ENCODE results near the gene DDX55. TPM values are rescaled to one million over a fixed set of nuclear protein-coding genes. Genes with fewer than 3 reads are reported as not detected.

Gene DDX55
- polyA plus RNA-seq, 1 of the 3 experiments (the other 2 are of a cell fraction): 25.8 TPM

GRCh38 chr12:123617144-123617543, 15.2 kb downstream of the DDX55 start:
- Histone ChIP-seq H3K79me2 (ENCODE audit: insufficient read depth) (peaks cover 8% of the 10 kb centered on the region), H3K4me1 (ENCODE audit: control insufficient read depth in 1 of 2, insufficient read depth in 2 of 2, low read depth in 1 of 2, low read length in 1 of 2) (no peaks in the 10 kb centered on the region; a peak in 1 of 4 replicates), H3K4me3 (ENCODE audit: low read depth in 2 of 2, low read length in 1 of 2) (no peak overlapping the region), H3K27ac (ENCODE audit: low read depth in 2 of 2, low read length in 1 of 2) (no peak overlapping the region), H3K9ac (no peak overlapping the region), H3K27me3 (ENCODE audit: insufficient read depth) (no peaks in the 10 kb centered on the region), H3K4me2 (no peak overlapping the region), H3K9me3 (no peaks in the 10 kb centered on the region), H3K9me2 (no peaks in the 10 kb centered on the region), H3F3A (replicated peaks; ENCODE audit: insufficient read depth) (peaks cover 32% of the 10 kb centered on the region), H4K20me1 (ENCODE audit: insufficient read depth) (no peaks in the 10 kb centered on the region), H3K36me3 (replicated peaks in 1 of 2; ENCODE audit: control insufficient read depth in 1 of 2, insufficient read depth in 2 of 2, low read length in 1 of 2) (peaks cover 60 to 88% of the 10 kb centered on the region in 2 experiments), H2AFZ (ENCODE audit: low read depth) (no peak overlapping the region)
- CTCF ChIA-PET: no interaction called here
- DNase-seq: no peak
- no peak for TF ChIP-seq EZH2phosphoT487 (IDR thresholded peaks at IDR 0.05; ENCODE audit: borderline replicate concordance, low read depth)
- no peak for TF ChIP-seq GATA2 (CRISPR knock-in tag; IDR thresholded peaks at IDR 0.05)
- no peak for TF ChIP-seq SIN3A (IDR thresholded peaks at IDR 0.05; ENCODE audit: borderline replicate concordance, low read depth, low read length)
- no peak for TF ChIP-seq TEAD4 (IDR thresholded peaks at IDR 0.05; ENCODE audit: borderline replicate concordance, insufficient read depth)
- TF ChIP-seq REST (IDR thresholded peaks at IDR 0.05; ENCODE audit: low read depth, low read length): no peak
- 97% methylated on average over 3 of the region's 3 CpGs for WGBS (ENCODE audit: low lambda C conversion rate)
- POLR2A ChIA-PET: no interaction called here

GRCh38 chr12:123617580-123617979, 15.7 kb downstream of the DDX55 start:
- Histone ChIP-seq H3K9me3 (no peaks in the 10 kb centered on the region), H3K27me3 (ENCODE audit: insufficient read depth) (no peaks in the 10 kb centered on the region), H3K9me2 (no peaks in the 10 kb centered on the region), H3K27ac (ENCODE audit: low read depth in 2 of 2, low read length in 1 of 2) (no peak overlapping the region), H3K36me3 (replicated peaks in 1 of 2; ENCODE audit: control insufficient read depth in 1 of 2, insufficient read depth in 2 of 2, low read length in 1 of 2) (peaks cover 60 to 88% of the 10 kb centered on the region in 2 experiments), H3K4me3 (ENCODE audit: low read depth in 2 of 2, low read length in 1 of 2) (no peak overlapping the region), H3F3A (replicated peaks; ENCODE audit: insufficient read depth) (peaks cover 34% of the 10 kb centered on the region), H3K79me2 (ENCODE audit: insufficient read depth) (peaks cover 4% of the 10 kb centered on the region), H2AFZ (ENCODE audit: low read depth) (no peak overlapping the region), H3K4me1 (ENCODE audit: control insufficient read depth in 1 of 2, insufficient read depth in 2 of 2, low read depth in 1 of 2, low read length in 1 of 2) (no peaks in the 10 kb centered on the region; a peak in 1 of 4 replicates), H3K4me2 (no peak overlapping the region), H3K9ac (no peak overlapping the region), H4K20me1 (ENCODE audit: insufficient read depth) (no peaks in the 10 kb centered on the region)
- ChIA-PET CTCF (interaction anchor here (1.4 kb wide), 1 partner anchor 36 kb away, joined by 4 read pairs; no protein-coding TSS in a partner anchor), POLR2A (no interaction called here)
- WGBS (ENCODE audit: low lambda C conversion rate): 96% methylated on average over 13 of the region's 13 CpGs
- TF ChIP-seq RAD21 (IDR thresholded peaks at IDR 0.05; ENCODE audit: low read length) (no peak), REST (IDR thresholded peaks at IDR 0.05; ENCODE audit: low read depth, low read length) (no peak)
- DNase-seq: no peak

Data from SK-N-SH (cell line).